K562 (cell line): ENCODE data around the gene OR52J3. TPM values are rescaled to one million over a fixed set of nuclear protein-coding genes. Genes with fewer than 3 reads are reported as not detected.

ENCODE experiments used
- ATAC-seq: fragments of 200-7000 bp; cut with Tn5 transposase; 3 replicates; pipeline ENCODE4 v1.9.1; 2020; ENCODE audit warnings: moderate library complexity
- BruUV-seq: library from RNA; stranded (reverse); fragments of 400-500 nt; replicated peaks from 2 replicates; lab custom pipeline; 2021; lab: Mats Ljungman, UMichigan
- CTCF ChIA-PET: fragments of 300-600 bp; formaldehyde crosslinking; extraction: SDS; loops from one replicate; lab custom pipeline; 2021; ENCODE audit warnings: low intra/inter-chr PET ratio; lab: Yijun Ruan, JAX
- POLR2A ChIA-PET: fragments of 300-600, 350-650 bp; sonication (Branson Sonifier 250); formaldehyde crosslinking; extraction: SDS; loops from one replicate; lab custom pipeline; 2021; ENCODE audit warnings: antibody characterized with exemption, inconsistent platforms; lab: Yijun Ruan, JAX
- DNase-seq, 4 experiments: peaks; one replicate each; pipeline versions ENCODE4 v3.0.0 to v3.0.0-alpha.2; 2011 to 2018; ENCODE audit warnings: low spot score in 3 of 4, mixed read lengths in 3 of 4; ENCODE audit errors: extremely low read depth in 1 of 4
- FAIRE-seq: peaks from 2 replicates; lab custom pipeline; 2011; peaks lifted over from hg19 to GRCh38; lab: Jason Lieb, UNC
- H2AFZ ChIP-seq: 2 replicates; pipeline ENCODE4 v1.6.0; 2011; ENCODE audit warnings: low read depth, low read length, control low read depth, inconsistent platforms
- H3K27ac ChIP-seq: fragments of 200-600 bp; 3 replicates; pipeline ENCODE4 v1.8.0; 2011; ENCODE audit warnings: low read depth, mild to moderate bottlenecking, control low read depth, inconsistent platforms, low read length, moderate library complexity, mixed read lengths; ENCODE audit errors: extremely low read depth
- H3K27me3 ChIP-seq, 2 experiments: fragments of 300-600 bp in 1 of 2; 2 replicates in 1 of 2; 3 replicates in 1 of 2; pipeline versions ENCODE4 v1.6.0 to v1.8.0; 2011; ENCODE audit warnings: inconsistent platforms in 2 of 2, low read length in 2 of 2, mild to moderate bottlenecking in 1 of 2, mixed read lengths in 1 of 2, moderate library complexity in 1 of 2; ENCODE audit not compliant: control insufficient read depth in 2 of 2, insufficient read depth in 2 of 2
- H3K36me3 ChIP-seq: fragments of 300-600 bp; 3 replicates; pipeline ENCODE4 v1.8.0; 2011; ENCODE audit warnings: mild to moderate bottlenecking, low read length, inconsistent platforms; ENCODE audit not compliant: control insufficient read depth, insufficient read depth
- H3K4me1 ChIP-seq, 2 experiments: fragments of 200-600 bp in 1 of 2; replicated peaks in 1 of 2; 2 replicates in 1 of 2; 3 replicates in 1 of 2; pipeline versions ENCODE4 v1.5.1 to v1.8.0; 2011; ENCODE audit warnings: inconsistent platforms in 2 of 2, low read length in 2 of 2, mild to moderate bottlenecking in 1 of 2, mixed read lengths in 1 of 2, moderate library complexity in 1 of 2; ENCODE audit not compliant: control insufficient read depth in 2 of 2, insufficient read depth in 2 of 2
- H3K4me2 ChIP-seq: 2 replicates; pipeline ENCODE4 v1.6.1; 2011; ENCODE audit warnings: low read length, control low read depth, inconsistent platforms, mixed read lengths; ENCODE audit not compliant: insufficient read depth
- H3K4me3 ChIP-seq: fragments of 200-600 bp; sonication (generic), shearing (Covaris generic); 2 replicates; pipeline ENCODE4 v1.5.1; 2016; ENCODE audit warnings: control low read depth, inconsistent platforms
- H3K79me2 ChIP-seq: fragments of 200-600 bp; 3 replicates; pipeline ENCODE4 v1.8.0; 2011; ENCODE audit warnings: low read length, inconsistent platforms; ENCODE audit not compliant: control insufficient read depth, insufficient read depth
- H3K9ac ChIP-seq, 2 experiments: 2 replicates each; pipeline versions ENCODE4 v1.6.0 to v1.6.1; 2011; ENCODE audit warnings: low read depth in 2 of 2, low read length in 2 of 2, control low read depth in 1 of 2, inconsistent platforms in 1 of 2, mild to moderate bottlenecking in 1 of 2, mixed read lengths in 1 of 2; ENCODE audit not compliant: insufficient read depth in 1 of 2
- H3K9me1 ChIP-seq: one replicate; pipeline ENCODE4 v1.6.0; 2011; ENCODE audit warnings: inconsistent platforms, mild to moderate bottlenecking, low read length, moderate library complexity; ENCODE audit not compliant: control insufficient read depth, insufficient read depth
- H3K9me3 ChIP-seq: replicated peaks from 2 replicates; pipeline ENCODE4 v1.5.1; 2011; ENCODE audit warnings: low read depth, low read length, inconsistent platforms; ENCODE audit not compliant: control insufficient read depth, insufficient read depth
- H4K20me1 ChIP-seq: replicated peaks from 2 replicates; pipeline ENCODE4 v1.6.1; 2011; ENCODE audit warnings: low read length, inconsistent platforms, mixed read lengths; ENCODE audit not compliant: control insufficient read depth, insufficient read depth
- CBFA2T2 ChIP-seq: fragments of 450-650 bp; conservative IDR thresholded peaks from 2 replicates; pipeline ENCODE4 v1.6.1; 2017; ENCODE audit warnings: mild to moderate bottlenecking
- CHD7 ChIP-seq: fragments of 200-600 bp; sonication (generic); IDR thresholded peaks from one replicate; pipeline ENCODE4 v1.6.1; 2012; ENCODE audit warnings: mild to moderate bottlenecking, low read depth, low read length, inconsistent platforms
- IFI16 ChIP-seq: fragments of 250-450 bp; sonication (Bioruptor Pico); IDR thresholded peaks from 2 replicates; pipeline ENCODE4 v2.1.2; 2022; ENCODE audit warnings: mild to moderate bottlenecking, inconsistent platforms
- RNF219 ChIP-seq: fragments of 250-450 bp; sonication (Bioruptor Pico); IDR thresholded peaks from 2 replicates; pipeline ENCODE4 v1.5.0; 2022; ENCODE audit warnings: mild to moderate bottlenecking
- STAT6 ChIP-seq: sonication (generic); formaldehyde crosslinking; IDR thresholded peaks from 2 replicates; pipeline ENCODE4 v1.8.1; 2023; ENCODE audit warnings: mild to moderate bottlenecking, missing genetic modification reagents
- ZNF197 ChIP-seq: fragments of 200-800 bp; sonication (Bioruptor generic); IDR thresholded peaks from 2 replicates; pipeline ENCODE4 v1.6.1; 2016; ENCODE audit warnings: low read depth, missing genetic modification characterization, missing compliant biosample characterization
- WGBS: fragments of 100-300 bp; shearing (Covaris generic); methylation state at CpG from one replicate; pipeline ENCODE4 v1.1.6; 2016; ENCODE audit warnings: low coverage, mixed read lengths; ENCODE audit not compliant: insufficient coverage; ENCODE audit errors: missing lambda C conversion rate; 5-methylcytosine and 5-hydroxymethylcytosine counted together
- in situ Hi-C: fragments of 300-500 bp; cut with MboI; formaldehyde crosslinking; loops from 4 replicates; pipeline ENCODE4 v1.15.0; 2018; ENCODE audit warnings: inconsistent platforms, mixed read lengths
- intact Hi-C: fragments of 100-400 bp; cut with micrococcal nuclease; formaldehyde crosslinking; loops from 2 replicates; pipeline ENCODE4 v1.14.2; 2022
- polyA plus RNA-seq, 8 experiments: library from polyadenylated mRNA; depleted of rRNA in 4 of 8; stranded (reverse) in 5 of 8; unstranded in 3 of 8; fragments of >200 nt; fragmentation: Nextera tagmentation in 2 of 8; fragmentation: Illumina TruSeq in 1 of 8; extraction: Ambion mirVana in 2 of 8; extraction: Trizol in 1 of 8; gene quantifications; 2 replicates each; pipeline versions ENCODE4 v1.2.1 to v1.2.3, GENCODE V29; 2011 to 2014; ENCODE audit warnings: inconsistent platforms in 1 of 8, missing spikeins in 1 of 8
- total RNA-seq, 7 experiments: library from RNA; depleted of rRNA in 6 of 7; stranded (reverse); fragments of >200 nt in 6 of 7; fragmentation: Illumina TruSeq in 2 of 7; extraction: Trizol in 2 of 7; gene quantifications; 2 replicates each; pipeline versions ENCODE4 v1.2.1 to v1.2.3, GENCODE V29; 2011 to 2021; ENCODE audit warnings: low replicate concordance in 1 of 7

Gene OR52J3
- total and polyA plus RNA-seq, 9 of the 15 experiments (the other 6 are each of a cell fraction or from before 2014, with no cell fraction given): not detected

GRCh38 chr11:5042091-5042490, 4.2 kb upstream of the OR52J3 start:
- no peak for ATAC-seq
- Histone ChIP-seq H3K4me2 (no peak overlapping the region), H3K4me1 (no peaks in the 10 kb centered on the region), H3K9me3 (no peaks in the 10 kb centered on the region), H3K9ac (no peak overlapping the region), H3K79me2 (no peaks in the 10 kb centered on the region), H3K36me3 (no peaks in the 10 kb centered on the region), H2AFZ (no peak overlapping the region), H3K4me3 (no peak overlapping the region), H3K9me1 (no peaks in the 10 kb centered on the region), H4K20me1 (no peaks in the 10 kb centered on the region), H3K27me3 (peaks cover 2 to 8% of the 10 kb centered on the region in 2 experiments; a peak in 3 of 5 replicates), H3K27ac (no peak overlapping the region)
- no TSS peak for BruUV-seq
- intact Hi-C loops (no loop called here), in situ Hi-C loops (no loop called here)
- ChIA-PET CTCF (no interaction called here), POLR2A (no interaction called here)
- no peak for FAIRE-seq
- DNase-seq: no peak
- 9% methylated on average over 3 of the region's 3 CpGs for WGBS
- TF ChIP-seq IFI16 (no peak), CBFA2T2 (no peak), STAT6 (CRISPR knock-in tag) (no peak), ZNF197 (CRISPR knock-in tag) (no peak), RNF219 (CRISPR knock-in tag) (no peak), CHD7 (no peak)
